Vagina (tissue), 2 donors: Measurements from ENCODE around the gene SYNE1.

ENCODE experiments used
- CTCF ChIP-seq, 3 experiments: fragments of 450-650 bp in 2 of 3; fragments of 200-600 bp in 1 of 3; sonication (generic) in 1 of 3; IDR thresholded peaks; one replicate each; pipeline ENCODE4 v1.5.1; 2017 to 2019; ENCODE audit warnings: antibody characterized with exemption in 3 of 3, mild to moderate bottlenecking in 2 of 3, moderate library complexity in 2 of 3
- POLR2AphosphoS5 ChIP-seq, 2 donors: sonication (generic); formaldehyde crosslinking; IDR thresholded peaks; one replicate each; pipeline ENCODE4 v1.9.0; 2017; ENCODE audit warnings: antibody characterized with exemption in 2 of 2, mild to moderate bottlenecking in 2 of 2, low read depth in 1 of 2; ENCODE audit not compliant: insufficient read depth in 1 of 2

- TF ChIP-seq CTCF (IDR thresholded peaks at IDR 0.05) (no peak), POLR2AphosphoS5 (IDR thresholded peaks at IDR 0.05; ENCODE audit: insufficient read depth in 1 of 2, low read depth in 1 of 2) (no peak)
Measured at GRCh38 chr6:152420696-152421095, 216.5 kb downstream of the SYNE1 start.
